ENCODE data around the gene ENPP4. TPM values are rescaled to one million over a fixed set of nuclear protein-coding genes. Genes with fewer than 3 reads are reported as not detected.
A peak's percentile ranks its signal among the peaks of the same experiment; 100 is the strongest.

The ENPP4 gene
- total RNA-seq, 4 donors from 2014 or later, result 25.1 to 41.8 (median 33.1) TPM

- Histone ChIP-seq H3K36me3 (no peaks in the 10 kb centered on the region), H3K9me3 (no peaks in the 10 kb centered on the region), H3K4me1 (peaks cover 0 to 3% of the 10 kb centered on the region in 2 donors), H3K27me3 (no peaks in the 10 kb centered on the region), H3K27ac (no peak overlapping the region), H3K4me3 (no peak overlapping the region)
- intact Hi-C loops (cut with DNase I; ENCODE audit: low total_unique reads), result loop anchor here (2.0 to 10.0 kb wide), 7 partner anchors 36 to 694 kb away; partner anchors contain the start of genes CYP39A1, ENPP4, RCAN2 and SLC25A27
- ATAC-seq (no peak), DNase-seq (no peak)
- in situ Hi-C loops (cut with MboI; ENCODE audit: low sequenced_read_pairs in 4 of 4), result loop anchor here (5.0 to 25.0 kb wide), 5 partner anchors 114 to 521 kb away; no protein-coding TSS in a partner anchor
- TF ChIP-seq POLR2A (IDR thresholded peaks at IDR 0.05), result no peak
- TF ChIP-seq CTCF (IDR thresholded peaks at IDR 0.05 in 4 of 5, conservative IDR thresholded peaks at IDR 0.05 in 1 of 5), result no peak
These were observed 38.7 kb upstream of the ENPP4 start for GRCh38 chr6:46091080-46091478.

- H3K36me3 ChIP-seq, result no peaks in the 10 kb centered on the region
- no peak for TF ChIP-seq CTCF (IDR thresholded peaks at IDR 0.05 in 4 of 5, conservative IDR thresholded peaks at IDR 0.05 in 1 of 5)
- peaks cover 19 to 23% of the 10 kb centered on the region in 2 donors for H3K4me1 ChIP-seq
- H3K9me3 ChIP-seq, result no peaks in the 10 kb centered on the region
- in situ Hi-C loops (cut with MboI; ENCODE audit: low sequenced_read_pairs in 4 of 4), result loop anchor here (10.0 to 25.0 kb wide), 4 partner anchors 110 to 517 kb away; no protein-coding TSS in a partner anchor
- H3K4me3 ChIP-seq, result no peak overlapping the region
- DNase-seq (no peak), ATAC-seq (no peak)
- H3K27me3 ChIP-seq, result no peaks in the 10 kb centered on the region
- intact Hi-C loops (cut with DNase I; ENCODE audit: low total_unique reads), result loop anchor here (10.0 kb wide), 3 partner anchors 400 to 690 kb away; partner anchors contain the start of genes CYP39A1, RCAN2 and SLC25A27
- H3K27ac ChIP-seq, result no peak overlapping the region
These were observed 34.5 kb upstream of the ENPP4 start for GRCh38 chr6:46095251-46095650.

GRCh38 chr6:46097366-46097765 is 32.4 kb upstream of the ENPP4 start:
- in situ Hi-C loops (cut with MboI; ENCODE audit: low sequenced_read_pairs in 4 of 4) (loop anchor here (10.0 to 25.0 kb wide), 4 partner anchors 107 to 515 kb away; no protein-coding TSS in a partner anchor), intact Hi-C loops (cut with DNase I; ENCODE audit: low total_unique reads) (loop anchor here (10.0 kb wide), 3 partner anchors 397 to 687 kb away; partner anchors contain the start of genes CYP39A1, RCAN2 and SLC25A27)
- Histone ChIP-seq H3K27me3 (no peaks in the 10 kb centered on the region), H3K36me3 (no peaks in the 10 kb centered on the region), H3K27ac (no peak overlapping the region), H3K4me1 (peaks cover 23 to 28% of the 10 kb centered on the region in 2 donors), H3K4me3 (no peak overlapping the region), H3K9me3 (no peaks in the 10 kb centered on the region)
- DNase-seq (no peak), ATAC-seq (no peak)
- no peak for TF ChIP-seq POLR2A (IDR thresholded peaks at IDR 0.05)
- TF ChIP-seq CTCF (IDR thresholded peaks at IDR 0.05 in 4 of 5, conservative IDR thresholded peaks at IDR 0.05 in 1 of 5), result no peak

GRCh38 chr6:46098678-46099077 is 31.1 kb upstream of the ENPP4 start:
- Histone ChIP-seq H3K27me3 (no peaks in the 10 kb centered on the region), H3K4me1 (peaks cover 31 to 41% of the 10 kb centered on the region in 2 donors), H3K9me3 (no peaks in the 10 kb centered on the region), H3K27ac (peak overlapping the region; percentile 0 to 56 (median 30)), H3K36me3 (no peaks in the 10 kb centered on the region), H3K4me3 (no peak overlapping the region)
- no peak for TF ChIP-seq CTCF (IDR thresholded peaks at IDR 0.05 in 4 of 5, conservative IDR thresholded peaks at IDR 0.05 in 1 of 5)
- TF ChIP-seq POLR2A (IDR thresholded peaks at IDR 0.05), result no peak
- ATAC-seq (no peak), DNase-seq (peak in 1 of 2 donors; percentile 25)
- in situ Hi-C loops (cut with MboI; ENCODE audit: low sequenced_read_pairs in 4 of 4) (loop anchor here (10.0 to 25.0 kb wide), 4 partner anchors 106 to 514 kb away; no protein-coding TSS in a partner anchor), intact Hi-C loops (cut with DNase I; ENCODE audit: low total_unique reads) (loop anchor here (10.0 kb wide), 3 partner anchors 396 to 686 kb away; partner anchors contain the start of genes CYP39A1, RCAN2 and SLC25A27)
